DND-41 (cell line): ENCODE results near the gene TMEM178B.

Experiments used
- CTCF ChIP-seq: IDR thresholded peaks from 2 replicates; pipeline ENCODE4 v1.5.1; 2012; ENCODE audit warnings: borderline replicate concordance, low read length, moderate library complexity, mild to moderate bottlenecking; ENCODE audit not compliant: poor library complexity, severe bottlenecking; ENCODE audit errors: extremely low read depth
- EZH2 ChIP-seq: IDR thresholded peaks from 3 replicates; pipeline ENCODE4 v1.6.1; 2012; ENCODE audit warnings: borderline replicate concordance, low read depth, mild to moderate bottlenecking, moderate library complexity, low read length, inconsistent platforms; ENCODE audit not compliant: severe bottlenecking

- TF ChIP-seq CTCF (no peak), EZH2 (no peak)
These were observed 221.6 kb downstream of the TMEM178B start for GRCh38 chr7:141295367-141295895.
